PC-3 (cell line): Measurements from ENCODE around the gene AGAP1. TPM values are rescaled to one million over a fixed set of nuclear protein-coding genes. Genes with fewer than 3 reads are reported as not detected.

Experiments used
- ATAC-seq: fragments of 200-7000 bp; cut with Tn5 transposase; 2 replicates; pipeline ENCODE4 v1.9.1; 2020; ENCODE audit warnings: mild to moderate bottlenecking, moderate library complexity
- BruUV-seq: library from RNA; stranded (reverse); fragments of 400-500 nt; replicated peaks from 2 replicates; lab custom pipeline; 2021; lab: Mats Ljungman, UMichigan
- CTCF ChIA-PET: fragments of 300-600 bp; sonication (Branson Sonifier 250); formaldehyde crosslinking; loops from one replicate; lab custom pipeline; 2022; ENCODE audit warnings: antibody characterized with exemption; lab: Charles Lee
- POLR2A ChIA-PET: fragments of 300-600 bp; sonication (Branson Sonifier 250); formaldehyde crosslinking; loops from one replicate; lab custom pipeline; 2022; ENCODE audit warnings: antibody characterized with exemption; ENCODE audit not compliant: unreplicated experiment; lab: Charles Lee
- DNase-seq: peaks from one replicate; pipeline ENCODE4 v3.0.0-alpha.2; 2015
- H2AFZ ChIP-seq: fragments of 300-600 bp; sonication (generic); 2 replicates; pipeline ENCODE4 v1.6.0; 2016; ENCODE audit warnings: antibody characterized with exemption, low read length
- H3F3A ChIP-seq: fragments of 300-600 bp; sonication (generic); one replicate; pipeline ENCODE4 v1.6.0; 2017; ENCODE audit warnings: antibody characterized with exemption, low read length, control low read depth, mild to moderate bottlenecking; ENCODE audit not compliant: unreplicated experiment
- H3K27ac ChIP-seq: fragments of 300-600 bp; sonication (generic); 2 replicates; pipeline ENCODE4 v1.5.1; 2016; ENCODE audit warnings: mild to moderate bottlenecking, low read length
- H3K27me3 ChIP-seq: fragments of 300-600 bp; sonication (generic); 2 replicates; pipeline ENCODE4 v1.6.1; 2016; ENCODE audit warnings: low read length, mixed read lengths
- H3K36me3 ChIP-seq: fragments of 300-600 bp; sonication (generic); 2 replicates; pipeline ENCODE4 v1.6.1; 2016; ENCODE audit warnings: low read depth, mixed run types, low read length, mixed read lengths
- H3K4me1 ChIP-seq: fragments of 300-600 bp; sonication (generic); 2 replicates; pipeline ENCODE4 v1.5.1; 2016; ENCODE audit warnings: low read length; ENCODE audit not compliant: insufficient read depth
- H3K4me2 ChIP-seq: fragments of 300-600 bp; sonication (generic); 2 replicates; pipeline ENCODE4 v1.6.0; 2016; ENCODE audit warnings: low read length
- H3K4me3 ChIP-seq: fragments of 300-600 bp; sonication (generic); 2 replicates; pipeline ENCODE4 v1.5.1; 2016; ENCODE audit warnings: mild to moderate bottlenecking, low read length, mixed read lengths
- H3K79me2 ChIP-seq: fragments of 300-600 bp; sonication (generic); 2 replicates; pipeline ENCODE4 v1.6.1; 2017; ENCODE audit warnings: low read length, mixed read lengths
- H3K9ac ChIP-seq: fragments of 300-600 bp; sonication (generic); 2 replicates; pipeline ENCODE4 v1.6.0; 2016; ENCODE audit warnings: mild to moderate bottlenecking, low read length
- H3K9me2 ChIP-seq: fragments of 300-600 bp; sonication (generic); replicated peaks from 2 replicates; pipeline ENCODE4 v1.6.1; 2016; ENCODE audit warnings: mixed run types, low read length, mixed read lengths
- H3K9me3 ChIP-seq: fragments of 300-600 bp; sonication (generic); 2 replicates; pipeline ENCODE4 v1.6.1; 2016; ENCODE audit warnings: low read length, mixed read lengths
- H4K20me1 ChIP-seq: fragments of 300-600 bp; sonication (generic); 2 replicates; pipeline ENCODE4 v1.6.1; 2016; ENCODE audit warnings: low read length, mixed read lengths
- EZH2 ChIP-seq: fragments of 300-600 bp; sonication (generic); IDR thresholded peaks from one replicate; pipeline ENCODE4 v1.6.1; 2017; ENCODE audit warnings: antibody characterized with exemption, mild to moderate bottlenecking, low read length; ENCODE audit not compliant: unreplicated experiment
- EZH2phosphoT487 ChIP-seq: fragments of 300-600 bp; sonication (generic); IDR thresholded peaks from 2 replicates; pipeline ENCODE4 v1.6.1; 2018; ENCODE audit warnings: mild to moderate bottlenecking, antibody characterized with exemption, low read length, borderline replicate concordance
- intact Hi-C: fragments of 100-400 bp; cut with micrococcal nuclease; formaldehyde crosslinking; loops from 2 replicates; pipeline ENCODE4 v1.9.0; 2023
- total RNA-seq: library from RNA; depleted of rRNA; stranded (reverse); fragments of >200 nt; gene quantifications from 2 replicates; pipeline ENCODE4 v1.2.3, GENCODE V29; 2014
- TF ChIP-seq, protein P1 (sequence below): fragments of 300-600 bp; sonication (generic); conservative IDR thresholded peaks from 2 replicates; pipeline ENCODE4 v1.5.1; 2017; ENCODE audit warnings: antibody characterized with exemption, low read depth, mild to moderate bottlenecking, low read length

The AGAP1 gene
- total RNA-seq, 1 experiment from 2014 or later, result 31.0 TPM

DNA sequence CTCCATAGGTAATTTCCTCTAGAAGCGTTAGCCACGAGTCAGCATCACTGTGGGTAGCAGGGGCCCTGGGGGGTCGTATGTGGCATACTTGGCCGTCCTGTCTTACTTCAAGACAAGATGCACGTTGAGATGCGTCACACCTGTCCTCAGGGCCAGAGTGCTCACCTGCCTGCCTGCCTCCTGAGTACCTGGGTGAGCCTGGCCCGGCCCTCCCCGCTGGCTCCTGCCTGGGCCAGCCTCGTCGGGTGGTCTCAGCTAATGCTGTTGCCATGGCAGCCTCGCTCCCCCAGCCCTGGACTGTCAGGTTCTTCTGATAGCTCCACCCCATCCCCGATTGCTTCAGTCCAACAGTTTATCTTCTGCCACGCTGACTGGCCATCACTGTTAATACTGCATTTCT is 441.9 kb downstream of the AGAP1 start:
- Histone ChIP-seq H3K9me2 (no peaks in the 10 kb centered on the region), H3K27me3 (no peaks in the 10 kb centered on the region), H3K9ac (no peak overlapping the region), H3F3A (no peaks in the 10 kb centered on the region), H2AFZ (no peak overlapping the region), H3K36me3 (no peaks in the 10 kb centered on the region), H3K4me2 (no peak overlapping the region), H3K4me1 (no peaks in the 10 kb centered on the region), H3K79me2 (no peaks in the 10 kb centered on the region), H3K9me3 (no peaks in the 10 kb centered on the region), H4K20me1 (no peaks in the 10 kb centered on the region), H3K4me3 (no peak overlapping the region), H3K27ac (no peak overlapping the region)
- BruUV-seq, result no TSS peak
- ATAC-seq (no peak), DNase-seq (no peak)
- CTCF ChIA-PET, result no interaction called here
- TF ChIP-seq, protein P1, sequence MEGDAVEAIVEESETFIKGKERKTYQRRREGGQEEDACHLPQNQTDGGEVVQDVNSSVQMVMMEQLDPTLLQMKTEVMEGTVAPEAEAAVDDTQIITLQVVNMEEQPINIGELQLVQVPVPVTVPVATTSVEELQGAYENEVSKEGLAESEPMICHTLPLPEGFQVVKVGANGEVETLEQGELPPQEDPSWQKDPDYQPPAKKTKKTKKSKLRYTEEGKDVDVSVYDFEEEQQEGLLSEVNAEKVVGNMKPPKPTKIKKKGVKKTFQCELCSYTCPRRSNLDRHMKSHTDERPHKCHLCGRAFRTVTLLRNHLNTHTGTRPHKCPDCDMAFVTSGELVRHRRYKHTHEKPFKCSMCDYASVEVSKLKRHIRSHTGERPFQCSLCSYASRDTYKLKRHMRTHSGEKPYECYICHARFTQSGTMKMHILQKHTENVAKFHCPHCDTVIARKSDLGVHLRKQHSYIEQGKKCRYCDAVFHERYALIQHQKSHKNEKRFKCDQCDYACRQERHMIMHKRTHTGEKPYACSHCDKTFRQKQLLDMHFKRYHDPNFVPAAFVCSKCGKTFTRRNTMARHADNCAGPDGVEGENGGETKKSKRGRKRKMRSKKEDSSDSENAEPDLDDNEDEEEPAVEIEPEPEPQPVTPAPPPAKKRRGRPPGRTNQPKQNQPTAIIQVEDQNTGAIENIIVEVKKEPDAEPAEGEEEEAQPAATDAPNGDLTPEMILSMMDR, result no peak
- no peak for TF ChIP-seq EZH2phosphoT487
- no peak for TF ChIP-seq EZH2
- intact Hi-C loops, result no loop called here
- POLR2A ChIA-PET, result no interaction called here

- Histone ChIP-seq H4K20me1 (no peaks in the 10 kb centered on the region), H3K4me2 (no peak overlapping the region), H3K9me3 (no peaks in the 10 kb centered on the region), H3K27ac (no peak overlapping the region), H3K36me3 (no peaks in the 10 kb centered on the region), H3K27me3 (no peaks in the 10 kb centered on the region), H3F3A (no peaks in the 10 kb centered on the region), H3K79me2 (no peaks in the 10 kb centered on the region), H2AFZ (no peak overlapping the region), H3K9ac (no peak overlapping the region), H3K9me2 (no peaks in the 10 kb centered on the region), H3K4me1 (no peaks in the 10 kb centered on the region), H3K4me3 (no peak overlapping the region)
- ATAC-seq, result no peak
- ChIA-PET CTCF (interaction anchor here (0.6 to 1.4 kb wide), 2 partner anchors 244 to 834 kb away, joined by 3 to 5 read pairs; no protein-coding TSS in a partner anchor), POLR2A (no interaction called here)
- intact Hi-C loops, result no loop called here
- TF ChIP-seq, protein P1, result peak; percentile 76
- TF ChIP-seq EZH2phosphoT487 (no peak), EZH2 (no peak)
- peak; percentile 44 for DNase-seq
- no TSS peak for BruUV-seq
Observed at GRCh38 chr2:235936493-235936892, 442.6 kb downstream of the AGAP1 start.

- Histone ChIP-seq H3K4me1 (no peaks in the 10 kb centered on the region), H3K27me3 (no peaks in the 10 kb centered on the region), H3F3A (no peaks in the 10 kb centered on the region), H3K9me2 (no peaks in the 10 kb centered on the region), H3K36me3 (no peaks in the 10 kb centered on the region), H2AFZ (no peak overlapping the region), H3K79me2 (no peaks in the 10 kb centered on the region), H3K27ac (no peak overlapping the region), H3K4me3 (no peak overlapping the region), H3K4me2 (no peak overlapping the region), H4K20me1 (no peaks in the 10 kb centered on the region), H3K9me3 (no peaks in the 10 kb centered on the region), H3K9ac (no peak overlapping the region)
- no peak for ATAC-seq
- DNase-seq, result no peak
- TF ChIP-seq, protein P1, result no peak
- intact Hi-C loops, result no loop called here
- BruUV-seq, result no TSS peak
- ChIA-PET POLR2A (no interaction called here), CTCF (interaction anchor here (1.4 kb wide), 1 partner anchor 244 kb away, joined by 5 read pairs; no protein-coding TSS in a partner anchor)
Observed at GRCh38 chr2:235937087-235937486, 443.2 kb downstream of the AGAP1 start.
